Activated CD4-positive, alpha-beta T cell treated with anti-CD3 and anti-CD28 coated beads for 36 hours (primary cell): Measurements from ENCODE around the gene PXDC1. TPM values are rescaled to one million over a fixed set of nuclear protein-coding genes. Genes with fewer than 3 reads are reported as not detected.
A peak's percentile ranks its signal among the peaks of the same experiment; 100 is the strongest.

ENCODE experiments used
- ATAC-seq: fragments of 200-7000 bp; cut with Tn5 transposase; one replicate; pipeline ENCODE4 v1.10.0; 2021; ENCODE audit warnings: mild to moderate bottlenecking, moderate library complexity
- CTCF ChIA-PET: fragments of 350-600 bp; sonication (Branson Sonifier 250); formaldehyde crosslinking; loops from one replicate; lab custom pipeline; 2021; ENCODE audit warnings: antibody characterized with exemption; lab: Charles Lee
- POLR2A ChIA-PET: fragments of 350-600 bp; sonication (Branson Sonifier 250); formaldehyde crosslinking; loops from one replicate; lab custom pipeline; 2021; ENCODE audit warnings: antibody characterized with exemption, inconsistent platforms; lab: Charles Lee
- DNase-seq: peaks from one replicate; pipeline ENCODE4 v3.0.0-alpha.2; 2020
- H3K27ac Mint-ChIP-seq: one replicate; pipeline ENCODE4 v1.8.0; 2021; ENCODE audit warnings: mixed read lengths
- H3K27me3 Mint-ChIP-seq: one replicate; pipeline ENCODE4 v1.8.0; 2021; ENCODE audit warnings: mixed read lengths
- H3K36me3 Mint-ChIP-seq: one replicate; pipeline ENCODE4 v1.8.0; 2021; ENCODE audit warnings: low read depth, mixed read lengths
- H3K4me1 Mint-ChIP-seq: one replicate; pipeline ENCODE4 v1.8.0; 2021; ENCODE audit warnings: mixed read lengths
- H3K4me3 Mint-ChIP-seq: one replicate; pipeline ENCODE4 v1.8.0; 2021; ENCODE audit warnings: mild to moderate bottlenecking, moderate library complexity, mixed read lengths
- H3K9me3 Mint-ChIP-seq: one replicate; pipeline ENCODE4 v1.8.0; 2021; ENCODE audit warnings: low read depth, mixed read lengths
- intact Hi-C, 2 experiments: fragments of 100-400 bp; cut with DNase I in 1 of 2; cut with micrococcal nuclease in 1 of 2; formaldehyde crosslinking; loops; one replicate each; pipeline versions ENCODE4 v1.14.2 to v1.15.1; 2022 to 2024; cut with DNase I, micrococcal nuclease
- total RNA-seq, 2 experiments: library from RNA; stranded (reverse); gene quantifications; one replicate each; pipeline ENCODE4 v1.2.3, GENCODE V29; 2021

Gene PXDC1
- total RNA-seq, 2 experiments from 2014 or later, result 1.6 to 2.4 TPM

DNA sequence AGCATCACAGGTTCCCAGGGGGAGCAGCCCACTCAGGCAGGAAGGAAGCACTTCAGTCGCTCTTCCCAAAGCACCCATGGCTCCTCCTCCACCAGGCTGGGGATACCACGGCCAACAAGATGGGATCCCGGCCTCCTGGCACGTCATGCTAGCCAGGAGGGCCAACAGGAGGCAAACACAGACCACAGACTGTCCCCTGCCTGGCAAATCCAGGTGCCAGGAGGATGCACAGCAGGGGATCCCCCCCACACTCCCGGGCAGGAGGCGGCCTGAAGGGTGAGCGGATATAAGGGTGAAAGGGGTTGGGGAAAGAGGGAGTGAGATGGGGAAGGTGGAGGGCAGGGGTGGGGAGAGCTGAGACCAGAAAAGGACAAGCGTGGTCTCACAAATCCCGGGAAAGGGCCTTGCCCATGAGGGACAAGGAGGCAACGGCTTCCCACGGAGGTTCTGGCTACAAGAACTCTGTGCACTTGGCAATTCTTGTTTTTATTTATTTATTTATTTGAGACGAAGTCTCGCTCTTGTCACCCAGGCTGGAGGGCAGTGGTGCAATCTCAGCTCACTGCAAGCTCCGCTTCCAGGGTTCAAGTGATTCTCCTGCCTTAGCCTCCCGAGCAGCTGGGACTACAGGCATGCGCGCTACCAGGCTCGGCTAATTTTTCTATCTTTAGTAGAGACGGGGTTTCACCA, 7.2 kb downstream of the PXDC1 start:
- Mint-ChIP-seq H3K9me3 (no peaks in the 10 kb centered on the region), H3K4me1 (peaks cover 3% of the 10 kb centered on the region), H3K36me3 (no peaks in the 10 kb centered on the region), H3K27me3 (peaks cover 18% of the 10 kb centered on the region), H3K4me3 (no peak overlapping the region), H3K27ac (no peak overlapping the region)
- intact Hi-C loops, result no loop called here
- DNase-seq (no peak), ATAC-seq (no peak)
- POLR2A ChIA-PET, result no interaction called here
- CTCF ChIA-PET, result interaction anchor here (0.7 to 6.5 kb wide), 10 partner anchors 13 to 264 kb away, joined by 3 to 57 read pairs (median 6); partner anchors contain the start of gene FAM50B

- POLR2A ChIA-PET, result no interaction called here
- intact Hi-C loops, result loop anchor here in 1 of 2 experiments (2.0 kb wide), 1 partner anchor 467 kb away; no protein-coding TSS in a partner anchor
- Mint-ChIP-seq H3K27me3 (peaks cover 13% of the 10 kb centered on the region), H3K4me1 (peaks cover 3% of the 10 kb centered on the region), H3K4me3 (no peak overlapping the region), H3K27ac (no peak overlapping the region), H3K36me3 (no peaks in the 10 kb centered on the region), H3K9me3 (no peaks in the 10 kb centered on the region)
- no peak for ATAC-seq
- no peak for DNase-seq
- CTCF ChIA-PET, result interaction anchor here (0.7 to 6.5 kb wide), 14 partner anchors 12 to 469 kb away, joined by 3 to 57 read pairs (median 4); partner anchors contain the start of gene FAM50B
These were observed 8.0 kb downstream of the PXDC1 start for GRCh38 chr6:3743541-3743940.

DNA sequence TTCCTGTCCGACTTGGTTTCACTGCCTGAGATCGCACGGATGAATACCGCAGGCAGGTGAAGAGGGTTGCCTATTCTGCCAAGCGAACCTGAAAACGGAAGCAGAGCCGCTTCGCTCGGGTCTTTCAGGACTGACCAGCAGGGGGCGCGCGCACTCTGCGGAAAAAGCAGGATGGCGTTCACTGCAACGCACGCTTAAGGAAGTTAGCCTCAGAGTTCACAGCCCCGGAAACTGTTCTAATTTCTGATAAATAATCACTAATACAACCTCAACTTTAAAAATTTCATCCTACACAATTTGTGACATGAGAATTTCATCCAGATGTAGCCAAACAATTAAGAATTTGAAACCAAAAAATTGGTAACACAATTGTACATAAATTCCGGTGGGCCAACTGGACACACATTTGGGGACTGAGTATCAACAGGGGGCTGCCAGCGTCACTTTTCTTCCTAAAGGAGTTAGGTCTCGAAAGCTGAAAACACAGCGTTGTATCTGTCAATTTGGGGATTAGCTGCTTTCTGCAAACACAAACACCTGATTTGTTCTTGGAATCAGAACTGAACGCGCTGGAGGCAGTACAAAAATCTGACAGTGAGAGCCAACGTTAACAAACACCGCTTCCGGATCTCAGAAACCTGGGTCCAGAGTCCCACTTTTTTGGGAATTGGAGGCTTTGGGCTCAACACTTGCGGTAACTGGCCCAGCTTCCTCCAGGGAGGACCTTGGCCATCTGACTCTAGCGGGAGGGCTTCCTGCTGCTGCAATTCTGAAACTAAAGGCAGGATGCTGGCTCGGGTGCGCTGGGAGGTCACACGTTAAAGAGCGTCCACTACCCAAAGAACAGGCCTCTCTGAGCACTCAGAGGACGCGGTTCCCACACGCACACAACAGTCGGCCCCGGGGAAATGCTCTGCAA, 8.8 kb downstream of the PXDC1 start:
- Mint-ChIP-seq H3K4me3 (no peak overlapping the region), H3K27me3 (peaks cover 10% of the 10 kb centered on the region), H3K36me3 (no peaks in the 10 kb centered on the region), H3K4me1 (peaks cover 3% of the 10 kb centered on the region), H3K9me3 (no peaks in the 10 kb centered on the region), H3K27ac (peak overlapping the region; percentile 14)
- ChIA-PET POLR2A (no interaction called here), CTCF (interaction anchor here (0.6 to 6.5 kb wide), 27 partner anchors 10 to 474 kb away, joined by 3 to 57 read pairs (median 4); partner anchors contain the start of gene FAM50B)
- ATAC-seq (peak; percentile 96), DNase-seq (peak; percentile 94)
- intact Hi-C loops, result loop anchor here (1.0 to 2.0 kb wide), 8 partner anchors 145 to 468 kb away; no protein-coding TSS in a partner anchor

DNA sequence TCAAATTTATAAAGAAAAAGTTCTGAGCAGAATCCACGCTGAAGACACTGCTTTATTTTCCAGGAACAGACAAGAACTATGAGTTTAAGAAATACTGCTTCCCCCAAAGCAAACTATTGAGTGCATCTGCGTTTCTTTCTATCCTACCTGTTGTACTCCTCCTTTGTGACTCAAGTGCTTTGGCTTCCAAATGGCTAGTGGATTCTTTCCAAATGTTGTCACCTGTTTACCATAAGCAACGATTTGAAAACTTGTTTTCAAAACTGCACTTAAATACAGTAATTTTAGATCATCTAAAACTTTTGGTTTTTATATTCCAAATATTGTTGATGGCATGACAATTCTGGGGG, 9.5 kb downstream of the PXDC1 start:
- Mint-ChIP-seq H3K4me1 (peaks cover 3% of the 10 kb centered on the region), H3K27ac (no peak overlapping the region), H3K27me3 (peaks cover 7% of the 10 kb centered on the region), H3K4me3 (no peak overlapping the region), H3K9me3 (no peaks in the 10 kb centered on the region), H3K36me3 (no peaks in the 10 kb centered on the region)
- ATAC-seq, result no peak
- ChIA-PET POLR2A (no interaction called here), CTCF (interaction anchor here (0.6 to 6.5 kb wide), 17 partner anchors 9 to 474 kb away, joined by 3 to 57 read pairs (median 4); partner anchors contain the start of gene FAM50B)
- intact Hi-C loops, result loop anchor here (1.0 to 2.0 kb wide), 8 partner anchors 145 to 469 kb away; no protein-coding TSS in a partner anchor
- DNase-seq, result no peak

DNA sequence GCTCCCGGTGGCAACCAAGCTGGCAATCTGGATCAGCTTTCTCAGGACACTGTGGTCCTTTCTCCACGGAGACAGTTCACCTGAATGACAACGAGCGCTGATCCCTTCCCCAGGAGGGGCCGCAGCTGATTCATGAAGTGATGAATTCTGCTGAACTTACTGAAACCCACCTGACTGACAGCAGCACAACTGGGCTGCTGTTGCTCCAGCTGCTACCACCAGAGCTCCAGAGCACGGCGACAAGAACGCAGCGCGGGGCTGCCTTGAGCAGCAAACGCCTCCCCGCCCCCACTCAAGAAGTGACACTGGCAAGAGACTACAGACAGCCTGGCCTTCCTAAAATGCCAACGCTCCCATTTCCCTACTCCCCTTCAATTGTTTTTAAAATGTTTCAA, 10.0 kb downstream of the PXDC1 start:
- POLR2A ChIA-PET, result no interaction called here
- intact Hi-C loops, result no loop called here
- no peaks in the 10 kb centered on the region for H3K9me3 Mint-ChIP-seq

GRCh38 chr6:3740551-3741476, 10.7 kb downstream of the PXDC1 start:
- no peak for ATAC-seq
- POLR2A ChIA-PET, result no interaction called here
- DNase-seq, result no peak
- intact Hi-C loops, result no loop called here
- Mint-ChIP-seq H3K27me3 (peaks cover 7% of the 10 kb centered on the region), H3K36me3 (no peaks in the 10 kb centered on the region), H3K27ac (no peak overlapping the region), H3K9me3 (no peaks in the 10 kb centered on the region), H3K4me3 (no peak overlapping the region), H3K4me1 (peaks cover 3% of the 10 kb centered on the region)
- CTCF ChIA-PET, result interaction anchor here (0.7 to 6.5 kb wide), 11 partner anchors 8 to 542 kb away, joined by 3 to 57 read pairs (median 4); no protein-coding TSS in a partner anchor

More for the DNA sequence above, 10.0 kb downstream of the PXDC1 start:
- H3K27ac Mint-ChIP-seq, result no peak overlapping the region
- CTCF ChIA-PET, result interaction anchor here (0.7 to 6.5 kb wide), 15 partner anchors 9 to 541 kb away, joined by 3 to 57 read pairs (median 4); no protein-coding TSS in a partner anchor
- H3K4me3 Mint-ChIP-seq, result no peak overlapping the region
- peaks cover 7% of the 10 kb centered on the region for H3K27me3 Mint-ChIP-seq
- H3K4me1 Mint-ChIP-seq, result peaks cover 3% of the 10 kb centered on the region
- no peaks in the 10 kb centered on the region for H3K36me3 Mint-ChIP-seq
- ATAC-seq (no peak), DNase-seq (no peak)

- intact Hi-C loops, result loop anchor here in 1 of 2 experiments (10.0 kb wide), 1 partner anchor 615 kb away; no protein-coding TSS in a partner anchor
- no peak for DNase-seq
- CTCF ChIA-PET, result interaction anchor here (1.0 to 1.2 kb wide), 2 partner anchors 262 to 460 kb away, joined by 3 read pairs; no protein-coding TSS in a partner anchor
- ATAC-seq, result no peak
- Mint-ChIP-seq H3K27me3 (peaks cover 9% of the 10 kb centered on the region), H3K4me3 (no peak overlapping the region), H3K9me3 (peaks cover 3% of the 10 kb centered on the region), H3K36me3 (no peaks in the 10 kb centered on the region), H3K27ac (no peak overlapping the region), H3K4me1 (peaks cover 3% of the 10 kb centered on the region)
- POLR2A ChIA-PET, result no interaction called here
These were observed 12.1 kb downstream of the PXDC1 start for GRCh38 chr6:3739311-3739897.

- intact Hi-C loops, result loop anchor here in 1 of 2 experiments (10.0 kb wide), 1 partner anchor 614 kb away; no protein-coding TSS in a partner anchor
- Mint-ChIP-seq H3K27me3 (peaks cover 9% of the 10 kb centered on the region), H3K4me3 (no peak overlapping the region), H3K36me3 (no peaks in the 10 kb centered on the region), H3K27ac (no peak overlapping the region), H3K4me1 (peaks cover 3% of the 10 kb centered on the region), H3K9me3 (peaks cover 3% of the 10 kb centered on the region)
- DNase-seq (no peak), ATAC-seq (no peak)
- CTCF ChIA-PET, result no interaction called here
- POLR2A ChIA-PET, result no interaction called here
These were observed 13.0 kb downstream of the PXDC1 start for GRCh38 chr6:3738381-3739131.

- DNase-seq (no peak), ATAC-seq (no peak)
- Mint-ChIP-seq H3K9me3 (peaks cover 3% of the 10 kb centered on the region), H3K4me1 (peaks cover 3% of the 10 kb centered on the region), H3K4me3 (no peak overlapping the region), H3K27ac (no peak overlapping the region), H3K27me3 (peaks cover 9% of the 10 kb centered on the region), H3K36me3 (no peaks in the 10 kb centered on the region)
- intact Hi-C loops, result loop anchor here in 1 of 2 experiments (10.0 kb wide), 1 partner anchor 613 kb away; no protein-coding TSS in a partner anchor
- CTCF ChIA-PET, result no interaction called here
- POLR2A ChIA-PET, result no interaction called here
These were observed 13.7 kb downstream of the PXDC1 start for GRCh38 chr6:3737831-3738210.
